ENCODE data around the gene PPRC1.

The PPRC1 gene

GRCh38 chr10:102117391-102118159 is 15.3 kb upstream of the PPRC1 start:
- peak; percentile 62 for DNase-seq

GRCh38 chr10:102118867-102119266 is 14.0 kb upstream of the PPRC1 start:
- DNase-seq: no peak

- peak; percentile 39 for DNase-seq
These were observed 13.3 kb upstream of the PPRC1 start for GRCh38 chr10:102119417-102120141.

GRCh38 chr10:102120142-102120990 is 12.5 kb upstream of the PPRC1 start, which contains the start of gene LDB1:
Gene LDB1 (minus strand): TSS chr10:102120368. CDS start chr10:102120110, 258 bp downstream.
- peak; percentile 65 for DNase-seq

GRCh38 chr10:102120991-102121738 is 11.7 kb upstream of the PPRC1 start:
- no peak for DNase-seq

GRCh38 chr10:102121739-102122372 is 11.0 kb upstream of the PPRC1 start:
- DNase-seq: no peak

GRCh38 chr10:102122450-102122849 is 10.4 kb upstream of the PPRC1 start:
- DNase-seq: no peak

- no peak for DNase-seq
These were observed 9.6 kb upstream of the PPRC1 start for GRCh38 chr10:102123223-102123622.

- no peak for DNase-seq
These were observed 1.3 kb upstream of the PPRC1 start for GRCh38 chr10:102131286-102132170.

GRCh38 chr10:102132193-102132562 is 662 bp upstream of the PPRC1 start:
- DNase-seq: no peak

- DNase-seq: peak; percentile 70
These were observed 744 bp downstream of the PPRC1 start for GRCh38 chr10:102133373-102134195.

GRCh38 chr10:102134416-102134815 is 1.6 kb downstream of the PPRC1 start:
- no peak for DNase-seq

GRCh38 chr10:102135956-102136526 is 3.2 kb downstream of the PPRC1 start:
- no peak for DNase-seq

GRCh38 chr10:102139281-102140110 is 6.7 kb downstream of the PPRC1 start:
- no peak for DNase-seq

GRCh38 chr10:102140218-102140617 is 7.4 kb downstream of the PPRC1 start:
- DNase-seq: no peak

- DNase-seq: no peak
These were observed 8.2 kb downstream of the PPRC1 start for GRCh38 chr10:102140913-102141540.

GRCh38 chr10:102141583-102142107 is 8.8 kb downstream of the PPRC1 start:
- no peak for DNase-seq

GRCh38 chr10:102146971-102147428 is 14.2 kb downstream of the PPRC1 start:
- DNase-seq: no peak
